ENCODE data around the gene NCAM2. TPM values are rescaled to one million over a fixed set of nuclear protein-coding genes. Genes with fewer than 3 reads are reported as not detected.

The NCAM2 gene
- total RNA-seq, 1 experiment from 2014 or later: not detected

DNA sequence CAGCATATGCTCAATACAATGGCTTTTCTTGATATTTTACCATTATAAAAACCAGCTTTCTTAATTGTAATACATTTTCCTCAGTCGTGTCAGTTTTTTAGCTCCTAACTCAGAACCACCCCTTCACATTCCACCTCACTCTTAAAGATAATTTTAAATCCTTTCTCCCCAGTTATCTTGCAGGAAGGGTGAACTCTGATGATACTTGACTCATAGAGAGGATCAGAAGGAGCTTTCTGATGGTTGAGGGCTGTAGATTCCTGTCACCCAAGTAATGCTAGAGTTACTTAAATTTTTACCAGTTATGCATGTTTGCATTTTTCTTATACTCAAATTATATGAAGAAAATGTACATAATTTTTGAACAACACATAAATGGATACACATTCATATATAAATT, 233.7 kb downstream of the NCAM2 start:
- BruUV-seq (replicated peaks): no TSS peak
- H3K27ac ChIP-seq (ENCODE audit: low read depth, low read length): no peak overlapping the region
- TF ChIP-seq SRF (IDR thresholded peaks at IDR 0.05; ENCODE audit: low read depth): no peak
- TF ChIP-seq POLR2AphosphoS5 (IDR thresholded peaks at IDR 0.05; ENCODE audit: low read depth, low read length): no peak
- no peak for TF ChIP-seq SP1 (IDR thresholded peaks at IDR 0.05; ENCODE audit: low read depth)
- TF ChIP-seq, protein P1, sequence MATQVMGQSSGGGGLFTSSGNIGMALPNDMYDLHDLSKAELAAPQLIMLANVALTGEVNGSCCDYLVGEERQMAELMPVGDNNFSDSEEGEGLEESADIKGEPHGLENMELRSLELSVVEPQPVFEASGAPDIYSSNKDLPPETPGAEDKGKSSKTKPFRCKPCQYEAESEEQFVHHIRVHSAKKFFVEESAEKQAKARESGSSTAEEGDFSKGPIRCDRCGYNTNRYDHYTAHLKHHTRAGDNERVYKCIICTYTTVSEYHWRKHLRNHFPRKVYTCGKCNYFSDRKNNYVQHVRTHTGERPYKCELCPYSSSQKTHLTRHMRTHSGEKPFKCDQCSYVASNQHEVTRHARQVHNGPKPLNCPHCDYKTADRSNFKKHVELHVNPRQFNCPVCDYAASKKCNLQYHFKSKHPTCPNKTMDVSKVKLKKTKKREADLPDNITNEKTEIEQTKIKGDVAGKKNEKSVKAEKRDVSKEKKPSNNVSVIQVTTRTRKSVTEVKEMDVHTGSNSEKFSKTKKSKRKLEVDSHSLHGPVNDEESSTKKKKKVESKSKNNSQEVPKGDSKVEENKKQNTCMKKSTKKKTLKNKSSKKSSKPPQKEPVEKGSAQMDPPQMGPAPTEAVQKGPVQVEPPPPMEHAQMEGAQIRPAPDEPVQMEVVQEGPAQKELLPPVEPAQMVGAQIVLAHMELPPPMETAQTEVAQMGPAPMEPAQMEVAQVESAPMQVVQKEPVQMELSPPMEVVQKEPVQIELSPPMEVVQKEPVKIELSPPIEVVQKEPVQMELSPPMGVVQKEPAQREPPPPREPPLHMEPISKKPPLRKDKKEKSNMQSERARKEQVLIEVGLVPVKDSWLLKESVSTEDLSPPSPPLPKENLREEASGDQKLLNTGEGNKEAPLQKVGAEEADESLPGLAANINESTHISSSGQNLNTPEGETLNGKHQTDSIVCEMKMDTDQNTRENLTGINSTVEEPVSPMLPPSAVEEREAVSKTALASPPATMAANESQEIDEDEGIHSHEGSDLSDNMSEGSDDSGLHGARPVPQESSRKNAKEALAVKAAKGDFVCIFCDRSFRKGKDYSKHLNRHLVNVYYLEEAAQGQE (IDR thresholded peaks at IDR 0.05; ENCODE audit: low read depth): no peak
- no peak for TF ChIP-seq POLR2A (IDR thresholded peaks at IDR 0.05; ENCODE audit: borderline replicate concordance, extremely low read depth, insufficient read depth, insufficient read length)
- no peak for TF ChIP-seq SIN3A (IDR thresholded peaks at IDR 0.05; ENCODE audit: low read depth)
- no peak for TF ChIP-seq ZNF274 (IDR thresholded peaks at IDR 0.05; ENCODE audit: low read depth, low read length)
- no peak for TF ChIP-seq JUND (IDR thresholded peaks at IDR 0.05)
- TF ChIP-seq, protein P2, sequence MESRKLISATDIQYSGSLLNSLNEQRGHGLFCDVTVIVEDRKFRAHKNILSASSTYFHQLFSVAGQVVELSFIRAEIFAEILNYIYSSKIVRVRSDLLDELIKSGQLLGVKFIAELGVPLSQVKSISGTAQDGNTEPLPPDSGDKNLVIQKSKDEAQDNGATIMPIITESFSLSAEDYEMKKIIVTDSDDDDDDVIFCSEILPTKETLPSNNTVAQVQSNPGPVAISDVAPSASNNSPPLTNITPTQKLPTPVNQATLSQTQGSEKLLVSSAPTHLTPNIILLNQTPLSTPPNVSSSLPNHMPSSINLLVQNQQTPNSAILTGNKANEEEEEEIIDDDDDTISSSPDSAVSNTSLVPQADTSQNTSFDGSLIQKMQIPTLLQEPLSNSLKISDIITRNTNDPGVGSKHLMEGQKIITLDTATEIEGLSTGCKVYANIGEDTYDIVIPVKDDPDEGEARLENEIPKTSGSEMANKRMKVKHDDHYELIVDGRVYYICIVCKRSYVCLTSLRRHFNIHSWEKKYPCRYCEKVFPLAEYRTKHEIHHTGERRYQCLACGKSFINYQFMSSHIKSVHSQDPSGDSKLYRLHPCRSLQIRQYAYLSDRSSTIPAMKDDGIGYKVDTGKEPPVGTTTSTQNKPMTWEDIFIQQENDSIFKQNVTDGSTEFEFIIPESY (IDR thresholded peaks at IDR 0.05; ENCODE audit: extremely low read depth, insufficient replicate concordance, low read length): no peak
- TF ChIP-seq RAD21 (IDR thresholded peaks at IDR 0.05; ENCODE audit: low read depth): no peak
- no peaks in the 10 kb centered on the region for H3K27me3 ChIP-seq (ENCODE audit: insufficient read depth, low read length)
- POLR2A ChIA-PET: no interaction called here
- no peaks in the 10 kb centered on the region for H3K79me2 ChIP-seq (ENCODE audit: insufficient read depth, low read length)
- RAD21 ChIA-PET (ENCODE audit: low non-redundant PET in 1 of 2, low total read pairs in 2 of 2, uncharacterized antibody in 2 of 2, unreplicated experiment in 2 of 2): no interaction called here
- H3K4me1 ChIP-seq (ENCODE audit: control insufficient read depth in 1 of 2, insufficient read depth in 2 of 2, low read length in 2 of 2): no peaks in the 10 kb centered on the region
- intact Hi-C loops (cut with micrococcal nuclease): no loop called here
- H3K36me3 ChIP-seq (ENCODE audit: control insufficient read depth in 1 of 2, insufficient read depth in 2 of 2, low read length in 2 of 2): no peaks in the 10 kb centered on the region
- ATAC-seq: no peak
- CTCF ChIA-PET: no interaction called here
- H3K9me3 ChIP-seq (ENCODE audit: control insufficient read depth in 1 of 2, insufficient read depth in 1 of 2, low read depth in 1 of 2, low read length in 2 of 2): peaks cover 3 to 6% of the 10 kb centered on the region in 2 experiments; a peak in 3 of 4 replicates
- no peak for DNase-seq (ENCODE audit: low read depth, low spot score)
- H3K9me2 ChIP-seq (ENCODE audit: insufficient read depth): no peaks in the 10 kb centered on the region
- H3K4me2 ChIP-seq (ENCODE audit: low read length): no peak overlapping the region
- H3K9ac ChIP-seq (ENCODE audit: low read length): no peak overlapping the region
- H3K4me3 ChIP-seq (replicated peaks in 1 of 2; ENCODE audit: low read depth in 1 of 2, low read length in 2 of 2): no peak overlapping the region
- no peaks in the 10 kb centered on the region for H4K20me1 ChIP-seq (ENCODE audit: insufficient read depth)
- H2AFZ ChIP-seq (ENCODE audit: low read depth, low read length, poor library complexity, severe bottlenecking): no peak overlapping the region

All from HCT116 (cell line).